Measurements from ENCODE around the gene IPO11.
"Not testable (repeated sequence)": the region's sequence is repeated elsewhere in the genome, so short reads cannot be mapped to it uniquely, and the experiment has no call there.

IPO11 gene

GRCh38 chr5:62450259-62450658 is 37.7 kb downstream of the IPO11 start:
- DNase-seq (ENCODE audit: low read depth) = no peak

GRCh38 chr5:62457071-62457470 is 44.5 kb downstream of the IPO11 start:
- DNase-seq (ENCODE audit: low read depth) = no peak

DNA sequence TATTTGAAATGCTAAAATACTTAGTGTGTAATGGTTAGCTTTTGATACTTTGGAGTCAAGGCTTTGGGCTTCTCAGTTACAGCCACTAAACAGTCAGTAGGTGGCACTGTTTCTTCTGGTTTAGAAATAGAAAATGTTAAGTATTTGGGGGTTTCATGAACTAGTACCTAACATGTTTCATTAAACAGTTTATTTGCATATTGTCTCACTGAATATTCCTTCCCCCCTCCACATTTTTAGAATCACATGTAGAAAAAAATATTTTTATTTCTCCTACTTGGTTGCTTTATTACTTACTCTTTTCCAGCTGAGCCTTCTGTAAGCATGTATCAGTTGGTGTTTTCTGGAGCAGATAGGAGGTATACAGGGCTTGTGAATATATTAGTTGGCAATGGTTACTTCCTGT is 48.0 kb downstream of the IPO11 start:
- no peak for DNase-seq (ENCODE audit: low read depth)

- DNase-seq (ENCODE audit: low read depth) = no peak
These were observed 49.0 kb downstream of the IPO11 start for GRCh38 chr5:62461561-62461960.

DNA sequence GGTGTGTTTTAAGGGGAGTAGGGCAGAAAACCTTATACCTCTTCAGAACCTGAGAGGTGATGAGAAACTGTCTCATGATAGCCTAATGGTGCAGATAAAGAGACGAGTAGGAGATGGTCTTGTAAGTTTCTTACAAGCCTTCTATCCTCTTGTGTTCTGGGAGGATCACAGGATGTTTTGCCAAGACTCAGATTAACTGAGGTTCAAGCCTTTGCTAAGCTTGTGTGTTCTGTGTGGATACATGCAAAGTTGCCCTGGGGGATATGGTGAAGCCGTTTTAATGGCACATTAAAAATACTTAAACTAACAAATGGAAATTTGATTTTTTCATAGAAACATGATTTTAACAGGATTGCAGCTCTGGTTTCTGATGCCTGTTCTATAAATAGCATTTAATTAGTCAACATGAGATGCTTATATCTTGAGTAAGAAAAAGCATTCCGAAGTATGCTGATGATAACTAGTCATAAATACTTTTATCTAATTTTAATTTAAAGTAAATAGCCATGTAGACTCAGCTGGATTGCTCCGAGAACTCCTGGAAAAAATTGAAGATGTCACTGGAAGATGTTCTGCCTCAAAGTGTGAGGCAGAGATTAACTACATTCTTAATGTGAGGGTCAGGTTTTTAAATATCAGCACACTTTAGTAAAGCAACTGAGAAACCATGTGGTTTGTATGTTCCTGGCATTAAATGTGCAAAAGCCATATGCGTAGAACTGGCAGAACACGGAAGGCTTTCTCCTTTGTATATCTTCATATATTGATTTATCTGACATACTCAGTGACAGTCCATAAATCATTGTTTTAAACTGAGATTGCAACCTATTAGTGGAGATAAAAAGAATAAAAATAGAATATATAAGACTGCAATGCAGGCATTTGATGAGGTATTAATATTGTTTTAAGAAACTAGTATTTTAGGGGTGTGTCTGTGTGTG is 53.7 kb downstream of the IPO11 start:
- DNase-seq (ENCODE audit: low read depth) = no peak

GRCh38 chr5:62473209-62473608 is 60.6 kb downstream of the IPO11 start:
- no peak for DNase-seq (ENCODE audit: low read depth)

DNA sequence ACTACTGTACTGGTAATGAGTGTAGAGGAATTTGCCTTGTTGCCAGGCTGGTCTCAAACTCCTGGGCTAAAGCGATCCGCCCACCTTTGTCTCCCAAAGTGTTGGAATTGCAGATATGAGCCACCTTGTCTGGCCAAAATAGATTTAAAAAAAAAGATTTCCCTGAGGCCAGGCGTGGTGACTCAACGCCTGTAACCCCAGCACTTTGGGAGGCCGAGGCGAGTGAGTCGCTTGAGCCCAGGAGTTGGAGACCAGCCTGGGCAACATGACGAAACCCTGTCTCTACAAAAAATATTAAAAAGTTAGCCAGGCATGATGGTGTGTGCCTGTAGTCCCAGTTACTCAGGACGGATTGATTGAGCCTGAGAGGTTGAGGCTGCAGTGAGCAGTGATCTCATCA is 62.5 kb downstream of the IPO11 start:
- no peak for DNase-seq (ENCODE audit: low read depth)

DNA sequence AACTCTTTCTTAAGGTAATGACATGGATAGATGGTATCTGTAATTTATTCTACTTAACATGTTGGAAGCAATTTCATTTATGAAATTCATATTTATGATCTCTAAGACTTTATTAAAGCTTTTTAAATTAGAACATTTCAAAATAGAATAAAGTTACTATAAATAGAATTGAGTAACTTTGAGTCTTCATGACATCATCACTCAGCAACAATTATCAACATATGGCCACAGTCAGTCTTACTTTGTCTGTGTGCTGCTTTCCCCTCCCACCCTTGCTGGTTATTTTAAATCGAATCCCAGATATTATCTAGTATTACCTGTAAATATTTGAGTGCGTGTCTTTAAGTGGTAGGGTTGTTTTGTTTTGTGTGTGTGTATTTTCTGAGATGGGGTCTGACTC is 65.2 kb downstream of the IPO11 start:
- DNase-seq (ENCODE audit: low read depth) = no peak

- no peak for DNase-seq (ENCODE audit: low read depth)
These were observed 71.0 kb downstream of the IPO11 start for GRCh38 chr5:62483556-62483955.

- no peak for DNase-seq (ENCODE audit: low read depth)
These were observed 74.1 kb downstream of the IPO11 start for GRCh38 chr5:62486672-62487071.

GRCh38 chr5:62488531-62488930 is 76.0 kb downstream of the IPO11 start:
- DNase-seq (ENCODE audit: low read depth) = no peak

DNA sequence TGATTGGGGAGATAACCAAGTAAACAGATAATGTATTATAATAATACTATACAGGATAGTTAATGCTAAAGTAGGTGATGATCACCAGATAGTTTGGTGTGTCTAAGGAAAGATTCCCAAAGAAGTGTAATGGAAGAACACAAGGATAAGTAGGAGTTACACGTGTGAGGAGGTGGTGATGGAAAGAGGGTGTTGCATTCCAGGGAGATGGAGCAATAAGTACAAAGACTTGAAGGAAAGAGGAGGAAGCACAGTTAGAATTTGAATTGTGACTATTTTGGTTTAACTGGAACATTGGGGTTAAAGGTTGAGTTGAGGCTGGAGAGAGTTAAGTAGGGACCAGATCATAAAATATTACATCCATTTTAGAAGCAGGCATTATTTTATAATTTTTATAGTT is 76.9 kb downstream of the IPO11 start:
- DNase-seq (ENCODE audit: low read depth) = no peak

GRCh38 chr5:62494772-62495171 is 82.2 kb downstream of the IPO11 start:
- DNase-seq (ENCODE audit: low read depth) = no peak

DNA sequence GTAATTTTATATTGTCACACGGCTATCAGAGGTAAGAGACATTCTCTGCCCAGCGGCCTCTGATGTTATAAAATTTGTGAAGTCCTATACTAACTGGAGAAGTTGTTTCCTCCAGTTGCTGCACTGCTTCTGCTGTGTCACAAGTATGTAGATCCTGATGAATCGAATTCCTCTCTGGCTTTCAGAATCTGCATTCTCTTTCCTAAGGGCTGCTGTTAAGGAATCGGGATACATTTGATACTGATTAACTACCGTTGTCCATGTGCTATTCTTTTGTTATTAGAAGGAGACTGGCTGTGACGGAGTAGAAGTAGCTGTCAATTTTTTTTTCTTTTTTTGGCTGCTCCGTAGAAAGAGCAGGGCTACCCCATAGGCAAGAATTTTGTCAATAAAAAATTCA is 84.3 kb downstream of the IPO11 start:
- DNase-seq (ENCODE audit: low read depth) = no peak

DNA sequence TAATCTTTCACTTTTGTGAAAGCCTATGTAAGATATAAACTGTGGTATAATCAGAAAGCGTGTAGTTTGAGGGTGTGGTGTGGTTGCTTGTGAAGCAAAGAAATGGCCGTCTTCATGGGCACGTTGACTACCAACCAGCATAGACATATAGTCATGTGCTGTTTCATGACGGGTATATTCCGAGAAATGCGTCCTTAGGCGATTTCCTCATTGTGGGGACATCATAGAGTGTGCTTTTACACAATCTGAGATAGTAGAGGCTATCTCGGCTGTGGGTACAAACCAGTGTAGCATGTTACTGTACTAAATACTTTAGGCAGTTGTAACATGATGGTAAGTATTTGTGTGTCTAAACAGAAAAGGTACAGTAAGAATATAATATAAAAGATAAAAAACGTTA is 86.4 kb downstream of the IPO11 start:
- DNase-seq (ENCODE audit: low read depth) = no peak

- DNase-seq (ENCODE audit: low read depth) = no peak
These were observed 87.2 kb downstream of the IPO11 start for GRCh38 chr5:62499756-62500155.

DNA sequence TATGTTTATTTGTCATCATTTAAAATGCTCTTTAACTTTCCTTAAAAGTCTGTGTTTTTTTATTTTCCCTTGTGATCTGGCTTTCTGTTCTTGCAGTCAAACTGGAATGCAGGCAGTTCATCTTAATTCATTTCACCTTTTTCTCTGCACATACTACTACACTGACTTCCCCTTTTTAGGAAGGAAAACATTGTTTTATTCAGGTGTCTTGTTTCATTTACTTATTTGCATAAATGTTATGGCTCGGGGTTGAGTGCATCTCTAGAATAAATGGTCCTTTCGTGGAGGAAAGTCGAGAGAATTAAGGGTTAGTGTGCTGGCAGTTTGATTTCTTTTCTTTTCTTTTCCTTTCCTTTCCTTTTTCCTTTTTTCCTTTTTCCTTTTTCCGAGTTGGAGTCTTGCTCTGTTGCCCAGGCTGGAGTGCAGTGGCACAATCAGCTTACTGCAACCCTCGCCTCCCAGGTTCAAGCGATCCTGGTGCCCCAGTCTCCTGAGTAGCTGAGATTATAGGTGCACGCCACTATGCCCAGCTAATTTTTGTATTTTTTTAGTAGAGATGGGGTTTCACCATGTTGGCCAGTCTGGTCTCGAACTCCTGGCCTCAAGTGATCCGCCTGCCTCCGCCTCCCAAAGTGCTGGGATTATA is 90.0 kb downstream of the IPO11 start:
- no peak for DNase-seq (ENCODE audit: low read depth)

DNA sequence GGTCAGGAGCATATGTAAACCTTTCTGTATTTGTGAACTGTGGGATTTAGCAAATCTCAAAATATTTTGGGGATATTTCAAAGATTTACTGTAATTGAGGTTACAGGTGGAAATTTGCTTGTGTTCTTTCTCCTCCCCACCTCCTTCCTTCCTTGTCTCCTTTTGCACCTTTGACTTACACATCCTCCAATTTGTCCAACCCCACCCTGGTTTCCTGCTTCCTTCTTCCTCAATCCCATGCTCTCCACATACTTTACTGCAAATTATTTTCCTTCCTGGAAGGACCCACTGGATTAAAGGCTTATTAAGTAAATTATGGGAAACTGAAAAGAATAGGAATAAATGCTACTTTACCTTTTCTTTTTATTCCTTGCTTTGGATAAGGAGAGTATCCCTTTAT is 91.6 kb downstream of the IPO11 start:
- DNase-seq (ENCODE audit: low read depth) = no peak

GRCh38 chr5:62506659-62507460 is 94.3 kb downstream of the IPO11 start:
- no peak for DNase-seq (ENCODE audit: low read depth)

GRCh38 chr5:62508760-62509159 is 96.2 kb downstream of the IPO11 start:
- not testable (repeated sequence) for DNase-seq (ENCODE audit: low read depth)

- no peak for DNase-seq (ENCODE audit: low read depth)
These were observed 97.2 kb downstream of the IPO11 start for GRCh38 chr5:62509806-62510205.

- not testable (repeated sequence) for DNase-seq (ENCODE audit: low read depth)
These were observed 100.5 kb downstream of the IPO11 start for GRCh38 chr5:62513085-62513484.

Measured in activated T-helper 1 cell treated with Interleukin-2 at 50 U/mL for 16 hours (primary cell).